ENCODE results near the gene GOLT1A.

The GOLT1A gene, protein sequence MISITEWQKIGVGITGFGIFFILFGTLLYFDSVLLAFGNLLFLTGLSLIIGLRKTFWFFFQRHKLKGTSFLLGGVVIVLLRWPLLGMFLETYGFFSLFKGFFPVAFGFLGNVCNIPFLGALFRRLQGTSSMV

DNA sequence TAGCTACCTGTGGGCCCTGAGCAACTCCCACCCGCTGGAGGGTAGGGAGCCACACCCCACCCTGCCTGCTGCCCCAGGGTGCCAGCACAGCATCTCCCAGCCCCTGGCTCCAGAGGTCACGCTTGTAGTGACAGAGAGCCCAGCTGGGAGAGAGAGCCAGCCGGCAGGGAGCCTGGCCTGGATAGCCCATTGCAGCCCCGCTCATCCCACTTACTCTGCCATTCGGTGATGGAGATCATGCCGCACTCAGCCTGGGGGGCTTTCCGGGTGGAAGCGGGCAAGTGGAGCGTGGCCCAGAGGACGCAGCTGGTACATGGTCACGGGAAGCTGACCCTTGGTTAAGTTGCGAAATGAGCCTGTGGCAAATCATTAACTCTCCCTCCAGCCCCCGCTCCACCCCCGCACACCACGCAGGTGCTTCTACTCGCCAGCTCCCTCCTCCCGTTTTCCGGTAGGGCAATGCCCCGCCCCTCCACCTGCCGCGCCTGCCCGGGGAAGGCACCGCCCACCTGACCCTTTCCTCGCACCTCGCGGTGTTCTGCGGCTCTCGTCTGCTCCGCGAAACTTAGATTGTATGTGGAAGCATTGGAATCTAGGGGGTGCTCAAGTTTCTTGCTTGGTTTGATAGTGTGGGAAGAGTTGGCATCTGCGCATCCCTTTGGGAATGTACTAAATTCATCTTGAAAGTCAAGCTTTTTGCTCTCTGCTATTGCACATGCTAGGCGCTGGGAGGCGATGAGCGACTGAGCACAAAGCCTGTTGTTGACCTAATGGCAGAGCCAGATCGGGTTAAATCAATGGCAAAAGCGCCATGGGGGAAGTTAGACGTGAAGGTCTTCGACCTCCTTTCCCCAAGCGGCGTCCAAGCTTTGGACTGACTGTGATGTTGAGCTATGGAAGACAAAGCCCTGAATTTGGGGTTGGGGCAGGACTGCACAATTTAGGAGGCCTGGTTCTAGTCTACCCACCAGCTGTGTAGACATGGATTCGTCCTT lies at the start of gene GOLT1A:
GOLT1A (minus strand) TSS at position 321 of the 995 bp plus-strand sequence; CDS start at position 239, 82 bp downstream.
- no peak for DNase-seq

DNA sequence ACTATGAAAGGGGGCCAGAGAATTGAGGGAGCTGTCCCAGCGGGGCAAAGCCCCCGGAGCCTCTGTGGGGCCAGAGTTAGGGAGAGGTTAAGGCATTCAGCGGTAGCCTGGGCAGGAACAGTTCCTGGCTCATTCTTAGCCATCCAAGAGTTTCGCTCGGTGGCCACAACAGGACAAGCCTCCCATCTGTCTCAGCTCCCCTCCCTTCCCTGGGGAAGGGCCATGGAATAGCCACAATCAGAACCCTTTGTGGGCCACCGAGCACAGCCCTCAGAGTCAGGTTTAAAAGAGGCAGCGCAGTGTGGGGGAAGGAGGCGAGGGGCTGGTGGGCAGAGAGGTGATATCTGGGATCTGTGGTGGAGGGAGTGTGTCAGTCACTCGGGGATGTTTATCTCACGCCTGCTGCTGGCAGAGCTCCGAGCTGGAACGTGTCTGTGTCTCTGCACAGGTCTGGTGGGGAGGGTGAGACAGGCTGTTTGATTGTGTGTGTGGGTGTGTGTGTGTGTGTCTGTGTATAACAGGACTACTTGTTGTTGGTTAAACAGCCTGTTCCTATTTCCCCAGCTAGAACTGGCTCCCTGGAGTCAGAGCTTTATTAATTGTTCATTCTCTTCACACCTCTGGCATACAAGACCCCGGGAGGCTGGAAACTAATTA lies 49.6 kb upstream of the GOLT1A start:
- no peak for DNase-seq

DNA sequence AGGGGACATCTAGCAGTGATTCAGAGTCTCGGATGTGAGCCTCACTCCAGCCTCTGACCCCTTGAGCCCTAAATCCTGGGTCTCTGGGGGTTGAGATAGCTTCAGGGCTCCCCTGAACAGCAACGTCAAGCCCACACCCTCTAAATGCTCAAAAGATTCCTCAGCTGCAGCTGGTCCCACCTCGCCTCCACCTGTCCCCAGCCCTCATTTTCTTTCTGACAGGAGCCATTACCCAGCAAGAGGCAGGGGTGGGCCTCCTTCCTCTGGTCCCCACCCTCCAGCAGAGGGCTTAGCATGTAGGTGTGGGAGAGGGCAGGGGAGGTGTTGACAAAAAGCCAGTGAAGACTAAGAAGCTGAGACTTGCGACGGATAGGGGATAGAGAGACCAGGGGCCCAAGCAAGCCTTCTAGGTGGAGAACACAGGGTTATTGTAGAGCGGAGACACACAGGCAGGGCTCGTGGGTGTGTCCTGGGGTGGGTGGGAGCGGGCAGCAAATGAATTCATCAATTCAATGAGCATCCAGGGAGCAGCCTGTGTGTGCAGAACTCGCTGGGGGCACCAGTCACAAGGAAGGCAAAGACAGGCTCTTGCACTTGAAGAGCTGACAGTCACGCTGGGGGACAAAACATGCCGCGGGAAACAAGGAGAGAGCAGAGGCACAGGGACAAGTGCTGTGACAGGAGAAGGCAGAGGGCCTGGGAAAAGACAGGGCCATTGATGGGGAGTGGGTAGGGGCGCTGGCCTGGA lies 48.9 kb upstream of the GOLT1A start:
- no peak for DNase-seq

DNA sequence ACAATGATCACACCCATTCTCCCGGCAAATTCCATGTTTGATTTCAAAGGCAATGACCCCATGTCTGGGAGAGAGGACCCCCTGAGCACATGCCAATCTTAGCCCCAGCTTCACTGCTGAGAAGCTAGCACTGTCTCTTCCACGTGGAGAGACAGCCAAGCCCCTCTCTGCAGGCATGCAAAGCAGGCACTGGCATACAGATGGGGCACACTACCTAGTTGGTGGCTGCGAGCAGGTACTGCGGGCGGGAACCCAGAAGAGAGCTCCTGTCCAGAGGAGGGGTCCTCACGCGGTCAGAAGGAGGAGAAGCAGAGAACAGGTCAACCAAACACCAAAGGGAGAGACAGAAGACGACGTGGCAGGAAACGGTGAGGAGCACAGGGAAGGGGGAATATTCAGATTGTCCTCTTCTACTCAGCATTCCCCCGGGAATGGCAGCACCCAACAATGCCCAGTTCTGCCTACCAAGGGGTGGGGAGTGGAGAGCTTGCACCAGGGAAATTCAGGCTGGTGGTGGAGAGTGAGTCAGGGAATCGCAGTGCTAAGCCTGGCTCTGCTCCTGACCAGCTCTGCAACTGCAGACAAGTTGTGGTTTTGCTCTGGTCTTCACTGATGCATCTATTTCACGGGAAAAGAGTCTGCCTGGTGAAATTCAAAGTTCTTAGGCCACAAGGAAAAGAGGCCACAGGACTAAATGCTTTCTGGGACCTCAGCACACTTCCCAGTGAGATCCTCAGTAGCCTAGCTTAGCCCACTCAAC lies 48.1 kb upstream of the GOLT1A start:
- no peak for DNase-seq

DNA sequence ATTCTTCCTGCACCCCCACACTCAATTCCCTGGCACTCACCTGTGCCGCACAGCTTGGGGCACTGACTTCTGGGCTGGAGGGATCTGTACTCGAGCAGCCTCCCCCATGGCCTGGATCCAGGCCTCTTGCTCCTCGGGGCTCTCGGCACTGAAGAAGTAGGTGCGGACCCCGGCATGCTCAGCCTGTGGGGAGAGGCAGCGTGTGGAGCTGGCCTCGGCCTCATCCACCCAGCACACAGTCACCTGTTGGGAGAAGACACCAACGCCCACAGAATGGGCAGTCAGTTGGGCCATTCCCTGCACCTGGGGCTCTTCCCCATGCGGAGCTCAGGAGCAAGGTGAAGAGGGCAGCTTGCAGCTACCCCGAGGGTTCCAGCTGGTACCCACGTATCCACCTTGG lies 47.5 kb upstream of the GOLT1A start:
- DNase-seq = no peak

DNA sequence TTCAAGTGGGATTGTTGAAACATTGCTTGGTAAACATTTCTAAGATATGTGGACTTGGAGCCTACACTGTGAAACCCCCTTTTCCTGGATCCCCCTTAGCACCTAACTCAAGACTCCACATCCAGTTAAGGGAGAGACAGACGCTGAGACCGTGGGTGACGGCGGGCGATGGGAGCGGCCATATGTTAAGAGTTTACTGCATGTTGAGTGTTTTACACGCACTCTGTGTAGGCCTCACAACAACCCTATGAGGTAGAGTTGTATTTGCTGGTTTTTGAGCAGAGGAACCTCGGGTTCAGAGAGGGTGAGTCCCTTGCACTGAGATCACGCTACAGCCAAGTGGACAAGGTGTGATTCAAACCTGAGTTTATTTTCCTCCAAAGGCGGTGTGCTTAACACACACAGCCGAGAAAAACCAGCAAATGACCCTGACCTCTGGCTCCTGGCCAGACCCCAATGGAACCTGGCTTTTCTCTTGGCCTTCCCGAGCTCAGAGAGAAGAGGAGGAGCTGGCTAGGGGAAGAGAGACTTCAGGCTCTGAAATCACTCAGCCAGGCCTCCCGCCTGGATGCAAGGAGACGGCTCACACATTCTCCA lies 46.9 kb upstream of the GOLT1A start:
- DNase-seq = no peak

DNA sequence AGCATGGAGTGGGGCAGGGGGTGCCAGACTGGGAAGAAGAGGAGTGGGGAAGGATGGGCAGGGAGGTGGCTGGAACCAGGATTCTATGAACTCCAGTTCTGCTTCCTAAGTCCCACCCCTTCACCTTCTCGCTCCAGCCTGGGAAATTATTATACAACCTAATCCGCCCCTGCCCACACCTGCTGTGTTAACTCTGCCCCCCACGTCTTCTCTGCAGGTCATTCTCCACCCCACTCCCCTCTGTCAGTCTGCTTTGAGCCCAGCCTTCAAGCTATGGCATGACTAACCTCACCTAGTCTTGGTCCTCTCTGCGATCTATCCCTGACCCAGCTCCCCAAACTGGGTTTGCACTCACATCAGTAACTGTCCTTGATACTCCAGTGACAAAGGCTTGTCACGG lies 46.0 kb upstream of the GOLT1A start:
- no peak for DNase-seq

DNA sequence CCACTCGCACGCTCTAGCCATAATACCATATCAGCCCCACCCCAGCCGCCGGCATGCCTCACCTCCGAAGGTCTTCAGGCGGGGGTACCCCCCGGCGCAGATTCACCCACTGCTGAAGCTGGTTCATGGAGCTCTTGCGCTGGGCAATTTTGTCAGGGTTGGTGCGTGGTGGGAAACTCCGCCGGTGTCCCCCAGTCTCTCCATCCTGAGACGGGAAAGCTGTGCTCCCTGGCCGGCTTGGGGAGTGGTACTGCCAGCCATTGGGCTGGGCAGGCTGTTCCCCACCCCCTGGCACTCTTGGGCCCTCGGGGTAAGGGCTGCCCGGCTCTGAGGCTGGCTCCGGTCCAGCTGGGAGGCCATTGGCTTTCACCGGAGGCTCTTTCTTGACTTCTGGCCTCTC lies 45.4 kb upstream of the GOLT1A start:
- no peak for DNase-seq

DNA sequence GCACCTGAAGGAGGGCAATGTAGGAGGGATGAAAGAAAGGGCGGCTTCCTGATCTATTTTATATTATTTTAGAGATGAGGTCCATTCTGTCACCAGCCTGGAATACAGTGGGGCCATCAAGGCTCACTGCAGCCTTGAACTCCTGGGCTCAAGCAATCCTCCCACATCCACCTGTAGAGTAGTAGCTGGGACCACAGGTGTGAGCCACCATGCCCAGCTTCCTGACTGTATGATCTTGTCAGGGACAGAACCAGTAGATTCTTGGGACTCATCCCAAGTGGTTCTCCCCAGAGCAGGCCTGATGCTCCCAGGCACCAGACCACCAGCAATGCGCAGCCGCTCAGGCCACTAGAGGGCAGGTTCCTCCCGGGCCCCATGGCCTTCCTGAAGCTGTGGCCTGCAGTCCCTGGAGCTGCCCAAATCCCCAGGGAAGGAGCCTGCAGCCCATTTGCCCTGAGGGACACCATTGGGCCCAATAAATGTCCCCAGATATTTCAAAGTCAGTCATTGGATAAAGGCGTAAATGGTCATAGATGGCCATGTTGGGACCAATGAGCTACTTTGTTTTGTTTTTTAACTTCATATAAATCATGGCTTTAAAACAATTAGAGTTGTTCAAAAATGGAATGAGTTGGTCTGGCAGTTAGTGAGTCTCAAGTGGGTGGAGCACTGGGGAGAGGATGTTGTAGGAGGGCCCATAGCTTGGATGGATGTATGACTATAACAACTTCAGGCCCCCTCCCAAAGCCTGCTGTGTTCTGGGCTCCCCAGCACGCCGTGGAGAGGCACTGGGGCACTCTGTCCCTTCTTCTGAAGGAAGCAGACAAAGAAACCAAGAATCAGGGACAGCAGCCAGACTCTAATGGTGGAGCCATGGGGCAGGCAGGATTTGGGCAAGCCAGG lies 44.7 kb upstream of the GOLT1A start:
- DNase-seq = no peak

DNA sequence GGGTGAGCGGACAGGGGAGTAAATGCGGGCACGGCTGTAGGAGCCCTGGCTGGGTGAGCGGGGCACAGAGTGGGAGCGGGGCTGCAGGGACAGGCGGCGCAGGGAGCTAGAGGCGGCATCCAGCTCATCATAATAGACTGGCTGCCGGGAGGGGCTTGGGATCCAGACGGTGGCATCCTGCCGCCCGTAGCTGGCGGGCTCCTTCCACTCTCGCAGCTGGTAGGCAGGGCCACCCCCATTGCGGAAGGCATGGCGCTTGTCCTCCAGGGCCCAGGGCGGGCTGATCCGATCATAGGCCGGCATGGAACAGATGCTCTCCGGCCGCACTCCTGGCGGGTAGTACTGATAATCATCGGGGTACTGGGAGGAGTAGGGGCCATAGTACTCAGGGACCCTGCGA lies 43.7 kb upstream of the GOLT1A start:
- no peak for DNase-seq

DNA sequence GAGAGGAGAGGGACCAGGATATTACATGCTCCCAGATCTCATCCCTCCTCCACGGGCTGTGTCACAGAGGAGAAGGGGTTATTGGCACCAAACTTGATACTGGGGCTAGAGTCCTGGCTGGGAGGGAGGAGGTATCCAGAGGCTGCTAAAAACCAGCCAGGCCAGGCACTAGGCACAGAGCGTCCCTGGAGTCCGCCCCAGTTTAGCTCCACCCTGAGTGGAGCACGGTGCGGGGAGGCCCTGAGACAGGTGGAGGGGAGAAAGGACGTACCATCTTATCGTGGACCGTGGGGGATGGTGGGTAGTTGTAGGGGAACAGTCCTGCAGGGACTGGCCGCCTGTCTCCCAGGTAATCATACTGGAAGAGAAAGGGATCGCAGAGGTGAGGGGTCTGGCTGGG lies 42.7 kb upstream of the GOLT1A start:
- no peak for DNase-seq

DNA sequence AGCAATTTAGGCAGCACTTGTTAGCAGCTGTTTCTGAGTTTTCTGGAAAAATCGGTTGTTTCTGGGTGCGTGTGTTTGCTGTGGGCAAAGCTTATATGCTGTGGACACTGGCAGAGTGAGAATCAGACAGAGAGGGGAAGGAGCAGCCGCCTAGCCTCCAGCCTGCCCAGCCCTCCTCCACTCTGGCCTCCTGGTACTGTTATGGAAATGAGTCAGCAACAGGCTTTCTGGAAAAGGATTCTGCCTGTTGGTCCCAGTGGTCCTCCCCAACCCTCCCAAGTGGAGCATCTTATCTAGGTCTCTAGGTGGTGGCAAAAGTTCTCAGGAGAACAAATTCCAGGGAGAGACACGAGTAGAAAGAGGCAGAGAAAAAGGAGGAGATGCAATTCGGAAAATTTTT lies 42.2 kb upstream of the GOLT1A start:
- no peak for DNase-seq

DNA sequence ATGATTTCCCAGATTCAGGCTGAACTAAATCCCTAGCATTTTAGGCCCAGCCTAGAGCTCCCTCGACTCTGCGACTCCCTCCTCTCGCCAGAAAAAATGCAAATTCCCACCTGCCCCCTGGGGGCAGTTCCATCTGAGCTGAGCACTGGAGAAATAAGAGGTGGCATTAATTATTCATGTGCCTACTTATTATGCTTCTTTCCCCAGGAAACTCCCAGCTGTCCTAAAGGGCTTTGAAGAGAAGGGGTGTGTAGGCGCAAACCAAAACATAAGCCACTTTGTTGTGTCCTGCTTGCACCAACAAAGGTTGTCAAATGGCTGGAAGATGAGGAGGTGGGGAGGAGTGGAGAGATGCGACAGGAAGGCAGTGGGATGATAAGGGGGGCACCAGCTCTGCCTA lies 41.4 kb upstream of the GOLT1A start:
- DNase-seq = peak; percentile 31

DNA sequence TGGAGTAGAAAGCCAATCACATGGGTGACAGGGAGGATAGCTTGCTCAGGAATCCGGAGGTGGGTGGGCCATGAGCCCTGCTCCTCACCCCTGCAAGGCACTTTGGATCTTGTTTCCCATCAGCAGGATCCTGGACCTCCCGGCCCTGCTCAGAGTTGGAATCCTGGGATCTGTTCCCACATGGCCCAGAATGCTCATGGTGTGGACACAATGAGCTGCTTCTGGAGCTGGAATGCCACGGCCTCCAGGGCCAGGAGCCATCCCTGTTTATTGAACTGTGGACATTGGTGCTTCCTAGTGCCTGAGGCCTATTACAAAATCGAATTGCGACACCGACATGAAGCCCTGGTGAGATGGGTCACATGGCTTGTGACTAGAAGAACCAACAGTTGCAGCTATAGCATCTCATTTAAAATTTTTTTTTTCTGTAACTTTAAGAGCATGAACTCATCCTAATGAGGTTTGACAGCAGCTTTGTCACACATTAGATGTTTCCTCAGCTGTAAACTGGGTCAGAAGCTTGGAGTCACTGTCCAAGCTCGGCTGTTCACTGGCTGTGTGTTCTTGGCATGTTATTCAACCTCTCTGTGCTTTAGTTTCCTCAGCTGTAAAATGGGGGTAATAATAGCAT lies 40.4 kb upstream of the GOLT1A start:
- no peak for DNase-seq

DNA sequence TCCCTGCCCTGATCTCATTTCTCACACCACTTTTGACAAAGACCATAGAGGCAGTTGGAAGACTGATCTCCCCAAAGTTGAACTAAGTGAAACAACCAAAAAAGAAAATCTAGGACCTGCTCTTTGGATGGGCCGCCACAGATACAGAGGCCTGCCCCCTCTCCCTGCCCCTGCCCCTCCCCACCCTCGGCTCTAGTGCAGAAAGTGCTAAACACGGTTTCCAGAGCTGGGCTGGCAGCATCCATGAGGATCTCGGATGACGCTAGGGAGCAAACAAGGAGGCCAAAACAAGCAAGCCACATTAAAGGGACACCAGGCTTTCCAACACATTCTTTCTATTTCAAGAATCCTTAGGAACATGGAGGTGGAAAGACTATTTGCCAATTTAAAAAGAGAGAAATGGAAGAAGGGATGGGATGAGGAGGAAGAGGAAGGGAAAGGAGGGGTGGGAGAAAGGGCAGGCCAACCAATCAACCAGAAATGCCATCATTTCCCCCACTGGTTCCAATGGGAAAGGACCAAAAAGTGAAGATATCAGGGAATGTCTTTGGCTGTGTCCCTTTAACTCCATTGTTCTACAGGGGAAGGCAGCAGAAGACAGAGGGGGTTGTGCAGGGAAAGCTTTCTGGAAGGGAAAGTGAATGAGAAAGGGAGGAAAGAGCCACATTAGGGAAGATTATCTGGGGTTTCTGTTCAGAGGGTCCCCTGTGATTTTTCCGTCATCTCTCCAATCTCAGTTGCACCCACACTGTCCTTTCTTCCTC lies 38.3 kb upstream of the GOLT1A start:
- DNase-seq = no peak

DNA sequence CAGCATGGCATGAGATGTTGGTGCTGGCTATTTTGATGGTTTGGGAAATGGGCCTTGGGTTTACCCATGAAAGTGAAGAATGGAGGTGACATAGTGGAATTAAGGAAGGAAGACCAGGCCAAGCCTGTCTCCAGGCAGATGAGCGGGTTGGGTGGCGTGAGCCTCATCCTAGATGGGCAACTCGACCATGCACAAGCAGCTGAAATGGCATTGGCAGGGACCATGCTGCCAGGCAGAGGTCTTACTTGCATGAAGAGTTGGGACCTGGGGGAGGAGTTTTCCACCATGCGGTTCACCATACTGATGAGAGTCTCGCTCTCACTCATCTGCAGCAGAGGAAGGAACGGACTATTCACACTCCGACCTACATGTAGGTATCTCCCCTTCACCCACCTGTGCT lies 37.5 kb upstream of the GOLT1A start:
- DNase-seq = no peak

DNA sequence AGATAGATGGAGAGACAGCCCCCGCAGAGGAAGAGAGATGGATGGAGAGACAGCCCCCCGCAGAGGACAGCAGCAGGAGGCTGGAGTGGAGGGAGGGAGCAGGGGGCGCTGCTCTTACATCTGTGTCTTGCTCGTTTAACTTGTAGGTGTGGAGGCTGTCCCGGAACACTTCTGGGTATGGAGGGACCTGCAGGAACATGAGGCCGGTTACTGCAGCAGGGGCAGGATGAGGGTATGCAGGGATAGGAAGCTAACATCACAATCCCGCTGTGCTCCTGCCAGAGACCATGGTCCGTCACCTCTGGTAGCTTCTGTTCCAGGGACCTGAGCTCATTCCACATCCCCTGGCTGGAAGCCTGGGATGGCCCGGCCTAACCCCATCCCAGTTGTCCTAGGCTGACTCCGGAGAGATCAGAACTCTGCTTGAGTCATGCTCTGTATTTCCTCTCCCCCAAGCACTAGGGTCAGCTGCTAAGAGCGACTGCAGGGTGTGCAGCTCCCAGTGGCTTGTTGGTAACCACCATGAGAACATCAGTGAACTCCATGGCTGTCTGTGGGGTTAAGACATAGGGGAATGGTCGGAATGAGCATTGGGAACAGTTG lies 36.7 kb upstream of the GOLT1A start:
- no peak for DNase-seq

DNA sequence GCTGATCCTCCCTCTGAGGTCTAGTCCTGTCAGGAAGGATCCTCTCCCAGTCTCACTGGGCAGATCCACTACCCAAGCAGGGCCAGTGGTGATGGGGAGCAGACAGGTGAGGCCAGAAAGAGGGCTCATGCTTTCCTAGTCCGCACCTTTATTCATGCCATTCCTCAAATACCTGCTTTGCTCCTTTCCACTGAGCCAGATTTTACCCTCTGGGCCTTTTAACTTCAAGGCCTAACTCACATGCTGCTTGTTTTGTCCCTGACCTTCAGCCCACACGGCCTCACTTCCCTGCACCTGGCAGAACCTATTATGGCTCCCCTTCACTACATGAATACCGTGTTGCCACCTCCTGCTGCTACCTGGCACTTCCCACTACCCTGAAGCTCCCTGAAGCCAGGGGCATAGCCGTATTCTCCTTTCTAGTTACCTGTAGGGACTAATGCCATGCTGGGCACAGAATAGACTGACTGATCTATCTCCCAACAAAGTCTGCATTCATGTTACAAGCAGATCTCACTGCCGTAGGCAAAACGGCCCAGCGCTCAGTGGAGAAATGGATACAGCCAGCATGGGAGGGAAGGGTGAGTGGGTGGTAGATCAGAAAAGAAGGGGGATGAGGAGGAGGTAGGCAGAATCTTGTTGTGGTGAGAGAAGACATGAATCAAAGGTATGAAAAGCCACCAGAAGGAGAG lies 36.1 kb upstream of the GOLT1A start:
- no peak for DNase-seq

DNA sequence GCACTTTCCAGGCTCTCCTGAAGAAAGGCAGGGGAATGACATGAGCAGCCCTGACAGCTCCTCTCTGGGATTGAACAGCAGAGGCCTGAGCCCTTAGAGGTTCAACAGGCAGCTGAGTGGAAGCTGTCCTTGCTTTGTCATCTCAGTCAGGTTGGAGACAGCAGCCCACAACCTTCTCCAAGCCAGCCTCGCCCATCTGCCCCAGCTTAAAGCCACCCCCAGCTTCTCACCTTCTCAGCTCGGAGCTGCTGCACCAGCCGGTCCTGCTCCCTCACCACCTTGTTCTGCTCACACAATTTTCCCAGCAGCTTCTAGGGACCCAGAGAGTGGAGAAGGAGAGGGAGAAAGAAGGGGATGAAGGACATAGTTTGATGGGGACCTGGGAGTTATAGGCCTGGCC lies 35.2 kb upstream of the GOLT1A start:
- no peak for DNase-seq

Measured in DMS79 treated with DMSO at 0.1 percent for 48 hours (cell line).